DND-41 (cell line): ENCODE measurements around the gene HYDIN.

Source experiments
- EZH2 ChIP-seq: IDR thresholded peaks from 3 replicates; pipeline ENCODE4 v1.6.1; 2012; ENCODE audit warnings: borderline replicate concordance, low read depth, mild to moderate bottlenecking, moderate library complexity, low read length, inconsistent platforms; ENCODE audit not compliant: severe bottlenecking
- TF ChIP-seq, protein P1 (sequence below): IDR thresholded peaks from 2 replicates; pipeline ENCODE4 v1.5.1; 2012; ENCODE audit warnings: borderline replicate concordance, low read length, moderate library complexity, mild to moderate bottlenecking; ENCODE audit not compliant: poor library complexity, severe bottlenecking; ENCODE audit errors: extremely low read depth

DNA sequence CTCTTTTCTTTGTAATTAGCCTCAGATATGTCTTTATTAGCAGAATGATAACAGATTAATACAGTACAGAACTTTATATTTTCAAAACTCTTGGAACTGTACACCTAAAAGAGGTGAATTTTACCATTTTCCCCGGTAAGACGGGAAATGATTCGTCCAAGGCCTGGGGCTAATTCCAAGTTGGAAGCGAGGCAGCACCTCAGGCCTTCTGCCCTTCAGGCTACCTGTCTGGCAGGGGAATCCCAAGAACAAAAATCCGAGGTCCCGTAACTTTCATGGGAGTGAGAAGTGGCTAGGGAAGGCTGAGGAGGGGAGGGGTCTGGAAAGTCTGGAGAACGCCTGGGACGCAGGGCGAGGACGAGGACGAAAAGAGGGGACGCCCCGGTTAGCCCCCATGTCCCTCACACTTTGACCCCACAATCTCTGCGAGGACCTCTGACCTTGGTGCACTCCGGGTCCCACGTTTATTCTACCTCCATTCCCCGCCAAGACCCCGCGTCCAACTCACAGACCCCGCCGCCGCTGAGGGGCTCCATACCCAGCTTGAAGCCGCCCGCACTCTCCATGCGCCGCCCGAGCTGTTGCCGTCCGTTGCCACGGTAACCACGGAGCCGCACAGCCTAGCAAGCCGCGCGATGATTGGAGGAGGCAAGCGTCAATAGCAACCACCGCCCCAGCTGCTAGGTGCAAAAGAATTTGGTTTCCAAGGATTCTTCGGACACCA is at the start of gene HYDIN:
- TF ChIP-seq, protein P1, sequence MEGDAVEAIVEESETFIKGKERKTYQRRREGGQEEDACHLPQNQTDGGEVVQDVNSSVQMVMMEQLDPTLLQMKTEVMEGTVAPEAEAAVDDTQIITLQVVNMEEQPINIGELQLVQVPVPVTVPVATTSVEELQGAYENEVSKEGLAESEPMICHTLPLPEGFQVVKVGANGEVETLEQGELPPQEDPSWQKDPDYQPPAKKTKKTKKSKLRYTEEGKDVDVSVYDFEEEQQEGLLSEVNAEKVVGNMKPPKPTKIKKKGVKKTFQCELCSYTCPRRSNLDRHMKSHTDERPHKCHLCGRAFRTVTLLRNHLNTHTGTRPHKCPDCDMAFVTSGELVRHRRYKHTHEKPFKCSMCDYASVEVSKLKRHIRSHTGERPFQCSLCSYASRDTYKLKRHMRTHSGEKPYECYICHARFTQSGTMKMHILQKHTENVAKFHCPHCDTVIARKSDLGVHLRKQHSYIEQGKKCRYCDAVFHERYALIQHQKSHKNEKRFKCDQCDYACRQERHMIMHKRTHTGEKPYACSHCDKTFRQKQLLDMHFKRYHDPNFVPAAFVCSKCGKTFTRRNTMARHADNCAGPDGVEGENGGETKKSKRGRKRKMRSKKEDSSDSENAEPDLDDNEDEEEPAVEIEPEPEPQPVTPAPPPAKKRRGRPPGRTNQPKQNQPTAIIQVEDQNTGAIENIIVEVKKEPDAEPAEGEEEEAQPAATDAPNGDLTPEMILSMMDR = no peak
- TF ChIP-seq EZH2 = no peak
